H1 (cell line): ENCODE data around the gene YY1AP1. TPM values are rescaled to one million over a fixed set of nuclear protein-coding genes. Genes with fewer than 3 reads are reported as not detected.

ENCODE experiments used
- CTCF ChIA-PET: fragments of 300-600 bp; sonication (Branson Sonifier 250); formaldehyde crosslinking; loops from one replicate; lab custom pipeline; 2021; ENCODE audit not compliant: partially characterized antibody; lab: Charles Lee
- POLR2A ChIA-PET: fragments of 300-600 bp; sonication (Branson Sonifier 250); formaldehyde crosslinking; loops from one replicate; lab custom pipeline; 2021; ENCODE audit warnings: inconsistent platforms; ENCODE audit not compliant: partially characterized antibody; lab: Charles Lee
- DNase-seq, 2 experiments: peaks; one replicate each; pipeline versions ENCODE4 v3.0.0 to v3.0.0-alpha.2; 2010 to 2022; ENCODE audit warnings: low spot score in 2 of 2, low read depth in 1 of 2, mixed read lengths in 1 of 2
- FAIRE-seq: peaks from 2 replicates; lab custom pipeline; 2011; peaks lifted over from hg19 to GRCh38; lab: Jason Lieb, UNC
- H2AFZ ChIP-seq: 2 replicates; pipeline ENCODE4 v1.8.1; 2012; ENCODE audit warnings: low read length, inconsistent platforms
- H2AK5ac ChIP-seq: 2 replicates; pipeline ENCODE4 v1.6.1; 2013; ENCODE audit warnings: low read depth, low read length
- H2BK120ac ChIP-seq: replicated peaks from 2 replicates; pipeline ENCODE3; 2013; ENCODE audit warnings: low read depth, low read length, inconsistent platforms
- H2BK12ac ChIP-seq: 2 replicates; pipeline ENCODE4 v1.6.1; 2013; ENCODE audit warnings: low read depth, low read length
- H2BK15ac ChIP-seq: 2 replicates; pipeline ENCODE4 v1.6.1; 2013; ENCODE audit warnings: low read length
- H2BK20ac ChIP-seq: 2 replicates; pipeline ENCODE4 v1.6.1; 2013; ENCODE audit warnings: low read length
- H2BK5ac ChIP-seq: 2 replicates; pipeline ENCODE4 v1.6.1; 2013; ENCODE audit warnings: low read depth, low read length
- H3K14ac ChIP-seq: 2 replicates; pipeline ENCODE4 v1.6.1; 2013; ENCODE audit warnings: inconsistent platforms; ENCODE audit not compliant: insufficient read length
- H3K18ac ChIP-seq: 2 replicates; pipeline ENCODE4 v1.6.1; 2013; ENCODE audit warnings: low read length; ENCODE audit errors: extremely low read depth
- H3K23ac ChIP-seq: 2 replicates; pipeline ENCODE4 v1.6.1; 2013; ENCODE audit warnings: inconsistent platforms; ENCODE audit not compliant: insufficient read length
- H3K23me2 ChIP-seq: 2 replicates; pipeline ENCODE4 v1.6.1; 2013; ENCODE audit warnings: low read depth, low read length
- H3K27ac ChIP-seq: 2 replicates; pipeline ENCODE4 v1.6.1; 2011; ENCODE audit warnings: low read depth, low read length, inconsistent platforms
- H3K27me3 ChIP-seq, 4 experiments: replicated peaks in 1 of 4; 1 replicate in 1 of 4; 2 replicates in 3 of 4; pipeline versions ENCODE4 v1.6.1 to v1.8.1; 2011 to 2013; ENCODE audit warnings: low read length in 3 of 4, mild to moderate bottlenecking in 3 of 4, inconsistent platforms in 2 of 4, mixed read lengths in 2 of 4, moderate library complexity in 1 of 4; ENCODE audit not compliant: control insufficient read depth in 3 of 4, insufficient read depth in 3 of 4; ENCODE audit errors: extremely low read depth in 1 of 4
- H3K36me3 ChIP-seq, 4 experiments: 2 replicates each; pipeline versions ENCODE4 v1.6.1 to v1.8.1; 2011 to 2013; ENCODE audit warnings: mild to moderate bottlenecking in 4 of 4, low read length in 3 of 4, moderate library complexity in 2 of 4, control low read depth in 1 of 4, inconsistent platforms in 1 of 4; ENCODE audit not compliant: insufficient read depth in 4 of 4, control insufficient read depth in 2 of 4
- H3K4ac ChIP-seq: replicated peaks from 2 replicates; pipeline ENCODE3; 2013; ENCODE audit warnings: low read length, low read depth, mixed read lengths, inconsistent platforms; ENCODE audit not compliant: insufficient read length
- H3K4me1 ChIP-seq, 4 experiments: replicated peaks in 1 of 4; 1 replicate in 1 of 4; 2 replicates in 3 of 4; pipeline versions ENCODE4 v1.6.1 to v1.8.1; 2011 to 2013; ENCODE audit warnings: low read length in 3 of 4, inconsistent platforms in 2 of 4, mixed read lengths in 1 of 4; ENCODE audit not compliant: insufficient read depth in 4 of 4, control insufficient read depth in 3 of 4
- H3K4me2 ChIP-seq, 2 experiments: 2 replicates each; pipeline versions ENCODE4 v1.6.1 to v1.8.1; 2011 to 2013; ENCODE audit warnings: low read depth in 2 of 2, low read length in 2 of 2, control low read depth in 1 of 2, inconsistent platforms in 1 of 2, mild to moderate bottlenecking in 1 of 2; ENCODE audit not compliant: insufficient read depth in 1 of 2
- H3K4me3 ChIP-seq, 4 experiments: fragments of 200-600, 300-600 bp in 1 of 4; sonication (generic), shearing (Covaris generic), sonication (Bioruptor Twin) in 1 of 4; 2 replicates each; pipeline versions ENCODE4 v1.5.1 to v1.8.1; 2011 to 2016; ENCODE audit warnings: low read length in 4 of 4, low read depth in 3 of 4, control low read depth in 2 of 4, inconsistent platforms in 2 of 4, mild to moderate bottlenecking in 2 of 4, mixed read lengths in 1 of 4, moderate library complexity in 1 of 4; ENCODE audit not compliant: insufficient read depth in 2 of 4; ENCODE audit errors: extremely low read depth in 1 of 4
- H3K56ac ChIP-seq: replicated peaks from 2 replicates; pipeline ENCODE3; 2013; ENCODE audit warnings: low read depth, mild to moderate bottlenecking, mixed read lengths, low read length, inconsistent platforms; ENCODE audit not compliant: insufficient read length
- H3K79me1 ChIP-seq: 2 replicates; pipeline ENCODE4 v1.6.1; 2013; ENCODE audit warnings: low read depth, low read length, control low read depth
- H3K79me2 ChIP-seq, 2 experiments: 2 replicates each; pipeline versions ENCODE4 v1.6.1 to v1.8.1; 2012 to 2013; ENCODE audit warnings: low read length in 2 of 2, mild to moderate bottlenecking in 2 of 2, inconsistent platforms in 1 of 2; ENCODE audit not compliant: insufficient read depth in 2 of 2, control insufficient read depth in 1 of 2
- H3K9ac ChIP-seq, 4 experiments: replicated peaks in 1 of 4; 1 replicate in 1 of 4; 2 replicates in 3 of 4; pipeline versions ENCODE4 v1.6.1 to v1.8.1; 2011 to 2013; ENCODE audit warnings: low read depth in 3 of 4, low read length in 3 of 4, control low read depth in 2 of 4, mild to moderate bottlenecking in 2 of 4, moderate library complexity in 2 of 4, inconsistent platforms in 1 of 4; ENCODE audit errors: extremely low read depth in 1 of 4
- H3K9me3 ChIP-seq, 2 experiments: 2 replicates each; pipeline versions ENCODE4 v1.6.1 to v1.8.1; 2012 to 2013; ENCODE audit warnings: mild to moderate bottlenecking in 2 of 2, moderate library complexity in 2 of 2, control low read depth in 1 of 2, inconsistent platforms in 1 of 2, low read depth in 1 of 2, low read length in 1 of 2, mixed read lengths in 1 of 2; ENCODE audit not compliant: insufficient read depth in 2 of 2
- H4K20me1 ChIP-seq, 2 experiments: replicated peaks in 1 of 2; 2 replicates each; pipeline versions ENCODE3 to v1.8.1; 2011 to 2013; ENCODE audit warnings: inconsistent platforms in 2 of 2, low read length in 2 of 2, mild to moderate bottlenecking in 1 of 2; ENCODE audit not compliant: insufficient read depth in 2 of 2, control insufficient read depth in 1 of 2
- H4K5ac ChIP-seq: 2 replicates; pipeline ENCODE4 v1.6.1; 2013; ENCODE audit warnings: low read length, low read depth, mixed read lengths, inconsistent platforms; ENCODE audit not compliant: insufficient read length
- H4K8ac ChIP-seq: 2 replicates; pipeline ENCODE4 v1.8.0; 2013; ENCODE audit warnings: mild to moderate bottlenecking, moderate library complexity, low read length, inconsistent platforms; ENCODE audit not compliant: insufficient read depth; ENCODE audit errors: extremely low read depth
- H4K91ac ChIP-seq: replicated peaks from 2 replicates; pipeline ENCODE3; 2013; ENCODE audit warnings: low read length, mixed read lengths, inconsistent platforms; ENCODE audit not compliant: insufficient read length
- CHD1 ChIP-seq: IDR thresholded peaks from 2 replicates; pipeline ENCODE4 v1.6.1; 2012; ENCODE audit warnings: low read depth, low read length, improper control_type of control experiment
- EGR1 ChIP-seq: IDR thresholded peaks from 2 replicates; pipeline ENCODE4 v1.6.1; 2011; ENCODE audit warnings: low read depth, low read length, borderline replicate concordance
- EP300 ChIP-seq, 2 experiments: IDR thresholded peaks; 1 replicate in 1 of 2; 2 replicates in 1 of 2; pipeline ENCODE4 v1.6.1; 2011 to 2012; ENCODE audit warnings: low read depth in 2 of 2, low read length in 2 of 2, mild to moderate bottlenecking in 2 of 2, borderline replicate concordance in 1 of 2, inconsistent platforms in 1 of 2, moderate library complexity in 1 of 2
- FOSL1 ChIP-seq: IDR thresholded peaks from 2 replicates; pipeline ENCODE4 v1.6.1; 2011; ENCODE audit warnings: mild to moderate bottlenecking, low read depth, low read length, moderate library complexity; ENCODE audit not compliant: insufficient read depth
- GABPA ChIP-seq: IDR thresholded peaks from 2 replicates; pipeline ENCODE4 v1.6.1; 2011; ENCODE audit warnings: mild to moderate bottlenecking, low read length, moderate library complexity, borderline replicate concordance; ENCODE audit not compliant: insufficient read depth
- HDAC6 ChIP-seq: IDR thresholded peaks from one replicate; pipeline ENCODE4 v1.7.1; 2012; ENCODE audit warnings: low read depth, mild to moderate bottlenecking, inconsistent platforms, low read length, moderate library complexity
- KDM4A ChIP-seq: IDR thresholded peaks from one replicate; pipeline ENCODE4 v1.7.1; 2012; ENCODE audit warnings: low read depth, mild to moderate bottlenecking, moderate library complexity, low read length, inconsistent platforms; ENCODE audit not compliant: severe bottlenecking
- PHF8 ChIP-seq: fragments of 200-600 bp; sonication (generic); conservative IDR thresholded peaks from 2 replicates; pipeline ENCODE4 v1.7.1; 2012; ENCODE audit warnings: low read depth, mild to moderate bottlenecking, inconsistent platforms, low read length, moderate library complexity
- SIX5 ChIP-seq: IDR thresholded peaks from 2 replicates; pipeline ENCODE4 v1.6.1; 2011; ENCODE audit warnings: mild to moderate bottlenecking, low read depth, low read length
- SP2 ChIP-seq: IDR thresholded peaks from 2 replicates; pipeline ENCODE4 v1.6.1; 2012; ENCODE audit warnings: mild to moderate bottlenecking, low read length, inconsistent platforms
- SUZ12 ChIP-seq: fragments of 200-600 bp; sonication (generic); IDR thresholded peaks from 2 replicates; pipeline ENCODE4 v1.6.1; 2012; ENCODE audit warnings: mild to moderate bottlenecking, inconsistent platforms, low read length, moderate library complexity, mixed read lengths
- TBP ChIP-seq: IDR thresholded peaks from 2 replicates; pipeline ENCODE4 v1.6.1; 2011; ENCODE audit warnings: low read depth, low read length, improper control_type of control experiment
- TCF12 ChIP-seq: IDR thresholded peaks from 2 replicates; pipeline ENCODE4 v1.6.1; 2011; ENCODE audit warnings: low read depth, mild to moderate bottlenecking, low read length
- YY1 ChIP-seq: IDR thresholded peaks from 2 replicates; pipeline ENCODE4 v1.6.1; 2011; ENCODE audit warnings: low read depth, mild to moderate bottlenecking, low read length
- WGBS, 2 experiments: shearing (Covaris generic) in 1 of 2; methylation state at CpG; one replicate each; pipeline versions ENCODE4 v1.1.6 to v1.1.7; 2013 to 2015; ENCODE audit warnings: low lambda C conversion rate in 2 of 2, mixed read lengths in 2 of 2, inconsistent platforms in 1 of 2, low coverage in 1 of 2, missing lambda C conversion rate in 1 of 2; ENCODE audit not compliant: insufficient replicate concordance in 2 of 2, insufficient coverage in 1 of 2, insufficient read length in 1 of 2; ENCODE audit errors: extremely low coverage in 1 of 2, missing lambda C conversion rate in 1 of 2; 5-methylcytosine and 5-hydroxymethylcytosine counted together
- polyA plus RNA-seq, 7 experiments: library from polyadenylated mRNA; depleted of rRNA in 3 of 7; stranded (reverse) in 5 of 7; unstranded in 2 of 7; fragments of >200 nt in 5 of 7; fragments of 200-250 nt in 2 of 7; gene quantifications; 1 replicate in 5 of 7; 2 replicates in 1 of 7; 4 replicates in 1 of 7; pipeline versions ENCODE4 v1.2.1 to v1.2.3, GENCODE V29; 2011 to 2013; ENCODE audit warnings: missing spikeins in 2 of 7, mixed read lengths in 2 of 7
- total RNA-seq: library from RNA; stranded (reverse); fragmentation: NEBNext Ultra II Directional; extraction: Animal tissue kit (Norgen Biotek cat#: 25700); gene quantifications from 2 replicates; pipeline ENCODE4 v1.2.1, GENCODE V29; 2021

Gene YY1AP1
- total and polyA plus RNA-seq, 2 of the 8 experiments (the other 6 are each of a cell fraction or from before 2014, with no cell fraction given) = 44.2 to 48.6 TPM

- Histone ChIP-seq H4K20me1 (no peaks in the 10 kb centered on the region), H3K79me2 (no peaks in the 10 kb centered on the region), H3K4ac (no peak overlapping the region), H2BK120ac (no peak overlapping the region), H3K79me1 (no peaks in the 10 kb centered on the region), H3K9me3 (0 out of 4 replicates have a peak, but pooled peaks cover 0 to 5% of the 10 kb centered on the region in 2 experiments), H3K56ac (no peak overlapping the region), H2BK12ac (no peak overlapping the region), H3K14ac (no peak overlapping the region), H3K4me2 (no peak overlapping the region), H3K23me2 (no peaks in the 10 kb centered on the region), H3K27me3 (no peaks in the 10 kb centered on the region; a peak in 1 of 7 replicates), H4K5ac (no peak overlapping the region), H3K4me3 (no peak overlapping the region), H2BK20ac (no peak overlapping the region), H2AFZ (no peak overlapping the region), H3K27ac (no peak overlapping the region), H3K4me1 (no peaks in the 10 kb centered on the region), H2BK5ac (no peak overlapping the region), H3K36me3 (no peaks in the 10 kb centered on the region), H4K91ac (no peak overlapping the region), H3K18ac (no peak overlapping the region), H3K23ac (no peak overlapping the region), H2AK5ac (no peak overlapping the region), H2BK15ac (no peak overlapping the region), H3K9ac (no peak overlapping the region), H4K8ac (no peak overlapping the region)
- FAIRE-seq (no peak), DNase-seq (no peak)
- CTCF ChIA-PET = interaction anchor here (0.8 to 1.2 kb wide), 2 partner anchors 29 to 402 kb away, joined by 3 to 4 read pairs; no protein-coding TSS in a partner anchor
- TF ChIP-seq FOSL1 (no peak), TCF12 (no peak), CHD1 (no peak), PHF8 (no peak), KDM4A (no peak), EGR1 (no peak), SUZ12 (no peak), SP2 (no peak), SIX5 (no peak), EP300 (IDR thresholded peaks at IDR 0.05; ENCODE audit: borderline replicate concordance in 1 of 2, low read depth in 2 of 2, low read length in 2 of 2) (no peak), GABPA (no peak), YY1 (no peak), TBP (no peak), HDAC6 (no peak)
- POLR2A ChIA-PET = interaction anchor here (0.6 kb wide), 1 partner anchor 242 kb away, joined by 3 read pairs; no protein-coding TSS in a partner anchor
- 86% methylated on average over 3 of the region's 3 CpGs; no CpG with 5 or more reads in 1 of the 2 experiments for WGBS, 2 experiments
Observed at GRCh38 chr1:155652951-155653350, 35.6 kb downstream of the YY1AP1 start.
